Prostate gland (tissue), 2 donors: Measurements from ENCODE around the gene ISOC1. TPM values are rescaled to one million over a fixed set of nuclear protein-coding genes. Genes with fewer than 3 reads are reported as not detected.

Experiments used
- DNase-seq: peaks from one replicate; pipeline ENCODE4 v3.0.0-alpha.2; 2019; ENCODE audit warnings: low spot score
- H3K27ac ChIP-seq, 2 donors: fragments of 200-600 bp; sonication (generic); 2 replicates each; pipeline ENCODE4 v1.5.1; 2017 to 2019
- H3K27me3 ChIP-seq: fragments of 200-600 bp; sonication (generic); replicated peaks from 2 replicates; pipeline ENCODE4 v1.5.1; 2019; ENCODE audit not compliant: insufficient read depth
- H3K36me3 ChIP-seq, 2 donors: fragments of 200-600 bp; sonication (generic); 1 replicate in 1 of 2; 2 replicates in 1 of 2; pipeline versions ENCODE4 v1.5.1 to v1.8.1; 2017 to 2019
- H3K4me1 ChIP-seq: fragments of 200-600 bp; sonication (generic); replicated peaks from 2 replicates; pipeline ENCODE4 v1.5.1; 2019
- H3K4me3 ChIP-seq, 2 donors: fragments of 200-600 bp; sonication (generic); 2 replicates each; pipeline ENCODE4 v1.5.1; 2017 to 2019
- H3K9me3 ChIP-seq: fragments of 200-600 bp; sonication (generic); 2 replicates; pipeline ENCODE4 v1.5.1; 2017
- POLR2A ChIP-seq: fragments of 450-650 bp; IDR thresholded peaks from one replicate; pipeline ENCODE4 v1.6.1; 2016; ENCODE audit warnings: antibody characterized with exemption, mild to moderate bottlenecking
- POLR2AphosphoS5 ChIP-seq: sonication (generic); formaldehyde crosslinking; IDR thresholded peaks from one replicate; pipeline ENCODE4 v1.6.1; 2017; ENCODE audit warnings: antibody characterized with exemption
- WGBS: methylation state at CpG from one replicate; pipeline ENCODE4 v1.1.5; 2018; 5-methylcytosine and 5-hydroxymethylcytosine counted together
- intact Hi-C: fragments of 100-400 bp; cut with DNase I; formaldehyde crosslinking; loops from one replicate; pipeline ENCODE4 v1.14.2; 2022
- total RNA-seq, 2 donors: library from RNA; depleted of rRNA; stranded (reverse); fragments of >200 nt; gene quantifications; one replicate each; pipeline ENCODE4 v1.1.0, GENCODE V29; 2016
- TF ChIP-seq, protein P1 (sequence below), 4 experiments: fragments of 200-600 bp in 2 of 4; fragments of 450-650 bp in 2 of 4; sonication (generic) in 2 of 4; IDR thresholded peaks; 1 replicate in 3 of 4; 2 replicates in 1 of 4; pipeline ENCODE4 v1.5.1; 2016 to 2019; ENCODE audit warnings: antibody characterized with exemption in 4 of 4, mild to moderate bottlenecking in 2 of 4, moderate library complexity in 2 of 4

ISOC1 gene
- total RNA-seq, 2 donors from 2014 or later, result 31.1 to 48.1 TPM

DNA sequence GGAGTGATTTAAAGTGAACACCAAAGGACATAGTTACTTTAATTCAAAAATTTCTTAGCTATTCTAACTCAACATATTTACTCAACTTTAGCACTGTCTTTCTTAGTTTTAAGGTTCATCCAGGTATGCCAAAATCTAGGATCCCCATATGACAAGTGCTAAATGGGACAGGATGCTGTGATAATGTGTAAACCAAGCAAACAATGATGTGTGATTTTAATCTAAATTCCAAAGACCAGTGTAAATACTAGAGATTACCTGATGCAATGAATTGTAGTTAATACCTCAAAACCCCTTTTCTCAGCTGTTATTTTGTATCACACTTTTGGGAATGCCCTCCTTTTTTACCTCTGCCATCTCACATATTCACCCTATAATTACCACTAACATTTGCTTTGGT lies 26.8 kb upstream of the ISOC1 start:
- H3K4me3 ChIP-seq, result no peak overlapping the region
- TF ChIP-seq POLR2A (no peak), POLR2AphosphoS5 (no peak)
- TF ChIP-seq, protein P1, sequence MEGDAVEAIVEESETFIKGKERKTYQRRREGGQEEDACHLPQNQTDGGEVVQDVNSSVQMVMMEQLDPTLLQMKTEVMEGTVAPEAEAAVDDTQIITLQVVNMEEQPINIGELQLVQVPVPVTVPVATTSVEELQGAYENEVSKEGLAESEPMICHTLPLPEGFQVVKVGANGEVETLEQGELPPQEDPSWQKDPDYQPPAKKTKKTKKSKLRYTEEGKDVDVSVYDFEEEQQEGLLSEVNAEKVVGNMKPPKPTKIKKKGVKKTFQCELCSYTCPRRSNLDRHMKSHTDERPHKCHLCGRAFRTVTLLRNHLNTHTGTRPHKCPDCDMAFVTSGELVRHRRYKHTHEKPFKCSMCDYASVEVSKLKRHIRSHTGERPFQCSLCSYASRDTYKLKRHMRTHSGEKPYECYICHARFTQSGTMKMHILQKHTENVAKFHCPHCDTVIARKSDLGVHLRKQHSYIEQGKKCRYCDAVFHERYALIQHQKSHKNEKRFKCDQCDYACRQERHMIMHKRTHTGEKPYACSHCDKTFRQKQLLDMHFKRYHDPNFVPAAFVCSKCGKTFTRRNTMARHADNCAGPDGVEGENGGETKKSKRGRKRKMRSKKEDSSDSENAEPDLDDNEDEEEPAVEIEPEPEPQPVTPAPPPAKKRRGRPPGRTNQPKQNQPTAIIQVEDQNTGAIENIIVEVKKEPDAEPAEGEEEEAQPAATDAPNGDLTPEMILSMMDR (IDR thresholded peaks at IDR 0.05), result no peak
- no peaks in the 10 kb centered on the region for H3K36me3 ChIP-seq
- no peak for DNase-seq
- intact Hi-C loops, result no loop called here
- H3K4me1 ChIP-seq, result no peaks in the 10 kb centered on the region
- no peak overlapping the region for H3K27ac ChIP-seq
- no peaks in the 10 kb centered on the region for H3K9me3 ChIP-seq
- no peaks in the 10 kb centered on the region for H3K27me3 ChIP-seq

GRCh38 chr5:129069292-129069691 lies 25.3 kb upstream of the ISOC1 start:
- Histone ChIP-seq H3K27me3 (no peaks in the 10 kb centered on the region), H3K27ac (no peak overlapping the region), H3K4me3 (no peak overlapping the region), H3K9me3 (no peaks in the 10 kb centered on the region), H3K36me3 (no peaks in the 10 kb centered on the region), H3K4me1 (no peaks in the 10 kb centered on the region)
- WGBS, result 92% methylated on average over 2 of the region's 2 CpGs
- TF ChIP-seq POLR2A, result no peak
- no peak for TF ChIP-seq POLR2AphosphoS5
- TF ChIP-seq, protein P1 (IDR thresholded peaks at IDR 0.05), result no peak
- intact Hi-C loops, result no loop called here
- no peak for DNase-seq

DNA sequence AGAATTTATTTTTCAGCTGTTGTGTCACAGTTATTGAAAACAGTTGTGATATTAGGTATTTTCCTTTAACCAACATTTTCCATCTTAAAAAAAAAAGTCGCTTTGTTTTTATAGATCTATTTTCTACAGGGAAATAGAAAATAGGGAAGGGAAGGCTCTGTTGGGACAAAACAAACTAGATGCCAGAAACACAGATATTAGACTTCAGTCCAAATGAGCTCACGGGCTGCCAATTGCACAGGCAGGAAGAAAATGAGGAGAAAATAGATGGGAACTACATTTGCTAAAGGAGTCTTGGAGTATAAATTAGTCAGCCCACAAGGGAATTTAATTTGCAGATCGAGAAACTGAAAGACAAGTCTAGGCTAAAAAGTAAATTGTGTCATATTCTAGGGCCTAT lies 21.4 kb upstream of the ISOC1 start:
- no peak for DNase-seq
- WGBS, result 80% methylated on average over 3 of the region's 3 CpGs
- H3K9me3 ChIP-seq, result no peaks in the 10 kb centered on the region
- no peak overlapping the region for H3K4me3 ChIP-seq
- intact Hi-C loops, result no loop called here
- no peaks in the 10 kb centered on the region for H3K36me3 ChIP-seq
- no peaks in the 10 kb centered on the region for H3K27me3 ChIP-seq
- H3K4me1 ChIP-seq, result no peaks in the 10 kb centered on the region
- H3K27ac ChIP-seq, result no peak overlapping the region
- TF ChIP-seq POLR2AphosphoS5, result no peak
- TF ChIP-seq, protein P1 (IDR thresholded peaks at IDR 0.05), result no peak
- no peak for TF ChIP-seq POLR2A

DNA sequence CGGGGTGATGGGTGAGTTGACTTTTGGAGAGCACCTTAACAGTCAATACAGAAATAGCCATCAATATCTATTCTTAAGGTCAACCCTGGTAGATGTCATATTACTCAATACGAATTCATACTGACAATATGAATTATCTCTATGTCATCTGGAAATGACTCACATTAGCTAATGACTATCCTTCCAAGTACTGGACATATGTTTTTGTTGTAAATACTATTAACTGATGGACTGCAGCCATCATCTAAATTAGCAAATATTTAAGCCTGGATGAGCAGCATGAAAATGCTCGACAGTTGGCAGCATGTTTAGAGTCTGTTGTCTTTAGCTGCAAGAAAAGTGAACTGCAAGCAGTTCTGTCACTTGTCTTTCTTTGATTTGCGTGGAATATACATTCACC lies 19.6 kb upstream of the ISOC1 start:
- H3K4me3 ChIP-seq, result no peak overlapping the region
- no peak for TF ChIP-seq POLR2A
- TF ChIP-seq, protein P1 (IDR thresholded peaks at IDR 0.05), result no peak
- TF ChIP-seq POLR2AphosphoS5, result no peak
- no peaks in the 10 kb centered on the region for H3K36me3 ChIP-seq
- H3K4me1 ChIP-seq, result no peaks in the 10 kb centered on the region
- no peak overlapping the region for H3K27ac ChIP-seq
- no peak for DNase-seq
- H3K9me3 ChIP-seq, result no peaks in the 10 kb centered on the region
- intact Hi-C loops, result no loop called here
- no peaks in the 10 kb centered on the region for H3K27me3 ChIP-seq
- 64% methylated on average over 4 of the region's 4 CpGs for WGBS

DNA sequence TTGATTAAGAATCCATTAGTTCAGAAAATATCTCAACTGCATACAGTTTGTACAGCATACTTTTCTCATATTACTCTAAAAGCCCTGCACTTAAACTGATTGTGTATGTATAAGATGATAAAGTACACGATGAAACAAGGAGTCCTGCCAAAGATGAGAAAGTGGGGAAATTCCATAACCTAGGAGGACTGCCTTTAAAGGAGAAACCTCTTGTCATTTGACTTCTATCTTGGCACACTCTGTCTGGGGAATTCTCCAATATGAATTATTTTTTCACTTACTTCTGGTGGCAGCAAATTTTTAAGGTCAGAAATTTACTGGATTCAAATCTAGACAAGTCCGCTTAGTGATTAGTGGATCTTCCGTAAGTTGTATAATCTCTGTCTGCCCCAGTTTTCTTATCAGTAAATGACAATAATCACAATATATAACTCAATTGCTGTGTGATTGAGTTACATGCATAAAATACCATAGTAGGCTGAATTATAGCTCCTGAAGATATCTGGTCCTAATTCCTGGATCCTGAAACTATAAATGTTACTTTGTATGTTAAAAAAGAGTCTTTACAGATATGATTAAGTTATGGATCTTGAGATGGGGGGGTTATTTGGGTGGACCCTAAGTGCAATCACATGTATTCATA lies 17.0 kb upstream of the ISOC1 start:
- no peaks in the 10 kb centered on the region for H3K4me1 ChIP-seq
- no peak for DNase-seq
- WGBS, result 49% methylated on average over 3 of the region's 3 CpGs
- intact Hi-C loops, result no loop called here
- TF ChIP-seq, protein P1 (IDR thresholded peaks at IDR 0.05), result no peak
- no peak for TF ChIP-seq POLR2A
- TF ChIP-seq POLR2AphosphoS5, result no peak
- no peaks in the 10 kb centered on the region for H3K9me3 ChIP-seq
- no peak overlapping the region for H3K27ac ChIP-seq
- no peaks in the 10 kb centered on the region for H3K36me3 ChIP-seq
- H3K4me3 ChIP-seq, result no peak overlapping the region
- no peaks in the 10 kb centered on the region for H3K27me3 ChIP-seq
